Karpas-422 (cell line): ENCODE measurements around the gene RND2. TPM values are rescaled to one million over a fixed set of nuclear protein-coding genes. Genes with fewer than 3 reads are reported as not detected.
"Not testable (repeated sequence)": the region's sequence is repeated elsewhere in the genome, so short reads cannot be mapped to it uniquely, and the experiment has no call there.

Source experiments
- DNase-seq: peaks from one replicate; pipeline ENCODE4 v3.0.0-alpha.2; 2015
- H2AFZ ChIP-seq: fragments of 200-600 bp; sonication (generic); 2 replicates; pipeline ENCODE4 v1.6.1; 2014; ENCODE audit warnings: antibody characterized with exemption, low read length, mixed read lengths
- H3K27ac ChIP-seq: fragments of 200-600 bp; sonication (generic); 2 replicates; pipeline ENCODE4 v1.5.1; 2014; ENCODE audit warnings: mild to moderate bottlenecking, low read length, moderate library complexity
- H3K27me3 ChIP-seq: fragments of 200-600 bp; sonication (generic); 2 replicates; pipeline ENCODE4 v1.6.1; 2014; ENCODE audit warnings: low read length, mixed read lengths
- H3K36me3 ChIP-seq: fragments of 200-600 bp; sonication (generic); 2 replicates; pipeline ENCODE4 v1.6.1; 2014; ENCODE audit warnings: low read length, mixed read lengths; ENCODE audit not compliant: insufficient read depth
- H3K4me1 ChIP-seq: fragments of 200-600 bp; sonication (generic); 2 replicates; pipeline ENCODE4 v1.6.1; 2014; ENCODE audit warnings: mild to moderate bottlenecking, low read length, mixed read lengths
- H3K4me2 ChIP-seq: fragments of 200-600 bp; sonication (generic); 2 replicates; pipeline ENCODE4 v1.6.1; 2014; ENCODE audit warnings: low read length, low read depth, mild to moderate bottlenecking; ENCODE audit not compliant: poor library complexity, severe bottlenecking
- H3K4me3 ChIP-seq: fragments of 200-600 bp; sonication (generic); 2 replicates; pipeline ENCODE4 v1.5.1; 2014; ENCODE audit warnings: mild to moderate bottlenecking, antibody characterized with exemption, low read length, mixed read lengths
- H3K79me2 ChIP-seq: fragments of 200-600 bp; sonication (generic); 2 replicates; pipeline ENCODE4 v1.6.1; 2014; ENCODE audit warnings: mild to moderate bottlenecking, low read length, mixed read lengths
- H3K9ac ChIP-seq: fragments of 200-600 bp; sonication (generic); 2 replicates; pipeline ENCODE4 v1.6.0; 2014; ENCODE audit warnings: low read length
- H3K9me2 ChIP-seq: fragments of 200-600 bp; sonication (generic), shearing (Covaris generic); replicated peaks from 2 replicates; pipeline ENCODE4 v1.6.0; 2014; ENCODE audit warnings: mild to moderate bottlenecking, low read length, moderate library complexity; ENCODE audit not compliant: insufficient read depth
- H3K9me3 ChIP-seq: fragments of 300-700, 200-600 bp; sonication (generic); 2 replicates; pipeline ENCODE4 v1.6.1; 2014; ENCODE audit warnings: low read length, mixed read lengths
- H4K20me1 ChIP-seq: fragments of 200-600 bp; sonication (generic); 2 replicates; pipeline ENCODE4 v1.6.1; 2014; ENCODE audit warnings: mild to moderate bottlenecking, antibody characterized with exemption, low read length, low read depth; ENCODE audit not compliant: insufficient read depth
- total RNA-seq: library from RNA; depleted of rRNA; stranded (reverse); fragments of >200 nt; shearing (Covaris generic); gene quantifications from 2 replicates; pipeline ENCODE4 v1.2.3, GENCODE V29; 2014; ENCODE audit warnings: low replicate concordance

RND2 gene
- total RNA-seq, 1 experiment from 2014 or later, result 0.30 TPM

- peaks cover 25% of the 10 kb centered on the region for H3K36me3 ChIP-seq
- H3K9me2 ChIP-seq, result no peaks in the 10 kb centered on the region
- peaks cover 19% of the 10 kb centered on the region for H3K79me2 ChIP-seq
- peak within 1 kb of the TSS; percentile 87 for H3K27ac ChIP-seq
- peak; percentile 100 for DNase-seq
- peak within 1 kb of the TSS; percentile 99 for H3K9ac ChIP-seq
- H3K4me1 ChIP-seq, result peaks cover 22% of the 10 kb centered on the region
- peak within 1 kb of the TSS; percentile 40; the same call in 1 of the 2 replicates for H2AFZ ChIP-seq
- H3K9me3 ChIP-seq, result no peaks in the 10 kb centered on the region
- no peaks in the 10 kb centered on the region for H3K27me3 ChIP-seq
- peaks cover 18% of the 10 kb centered on the region for H4K20me1 ChIP-seq
- peak within 1 kb of the TSS; percentile 98 for H3K4me3 ChIP-seq
- peak within 1 kb of the TSS; percentile 90 for H3K4me2 ChIP-seq
Observed at GRCh38 chr17:42997984-42998938, 26.8 kb upstream of the RND2 start, which contains the start of gene RPL27. RPL27 (plus strand) TSS chr17:42998419; CDS start chr17:42998751, 332 bp downstream.

- peaks cover 22% of the 10 kb centered on the region for H3K4me1 ChIP-seq
- H3K9me3 ChIP-seq, result no peaks in the 10 kb centered on the region
- H3K27me3 ChIP-seq, result no peaks in the 10 kb centered on the region
- H3K79me2 ChIP-seq, result peaks cover 19% of the 10 kb centered on the region
- peak overlapping the region; percentile 99 for H3K9ac ChIP-seq
- peaks cover 24% of the 10 kb centered on the region for H3K36me3 ChIP-seq
- peak overlapping the region; percentile 90 for H3K4me2 ChIP-seq
- peaks cover 18% of the 10 kb centered on the region for H4K20me1 ChIP-seq
- H2AFZ ChIP-seq, result no peak overlapping the region
- H3K9me2 ChIP-seq, result no peaks in the 10 kb centered on the region
- no peak for DNase-seq
- peak overlapping the region; percentile 98 for H3K4me3 ChIP-seq
- peak overlapping the region; percentile 87 for H3K27ac ChIP-seq
Observed at GRCh38 chr17:42999003-42999525, 26.0 kb upstream of the RND2 start.

GRCh38 chr17:43000894-43001293 lies 24.1 kb upstream of the RND2 start:
- H2AFZ ChIP-seq, H3K4me2 ChIP-seq, H3K4me3 ChIP-seq, H3K9me2 ChIP-seq, H3K27ac ChIP-seq, H3K9me3 ChIP-seq, H3K27me3 ChIP-seq, H3K9ac ChIP-seq: not testable (repeated sequence)
- peaks cover 22% of the 10 kb centered on the region for H3K4me1 ChIP-seq
- H4K20me1 ChIP-seq, result peaks cover 18% of the 10 kb centered on the region
- H3K36me3 ChIP-seq, result peaks cover 24% of the 10 kb centered on the region
- peak; percentile 43 for DNase-seq
- peaks cover 19% of the 10 kb centered on the region for H3K79me2 ChIP-seq

DNA sequence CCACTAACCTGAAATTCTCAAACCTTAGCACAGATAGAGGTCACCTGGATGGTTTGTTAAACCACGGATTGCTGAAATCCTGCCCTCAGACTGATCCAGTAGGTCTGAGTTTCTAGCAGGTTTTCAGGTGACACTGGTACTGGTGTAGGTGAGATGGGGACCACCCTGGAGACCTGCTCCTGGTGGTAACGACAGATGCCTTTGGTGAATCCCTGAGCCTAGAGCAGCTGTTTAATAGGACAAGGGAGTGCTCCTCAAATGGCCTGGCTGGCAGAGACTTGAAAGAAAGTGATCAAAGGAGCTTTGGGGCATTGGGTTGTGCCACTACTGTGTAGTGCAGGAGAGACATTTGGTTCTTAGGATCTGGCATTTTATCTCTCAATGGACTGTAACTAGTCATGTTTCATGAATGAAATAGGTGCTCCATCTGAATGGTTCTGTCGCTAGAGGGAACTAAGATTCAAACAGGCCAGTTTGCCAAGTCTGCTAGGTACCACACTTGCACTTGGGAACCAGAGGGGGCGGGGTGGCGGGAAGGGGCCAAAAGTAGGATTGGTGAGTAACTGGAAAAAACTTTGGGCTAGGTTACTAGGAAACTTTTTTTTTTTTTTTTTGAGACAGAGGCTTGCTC lies 21.4 kb upstream of the RND2 start:
- Histone ChIP-seq H3K9ac (no peak overlapping the region), H3K36me3 (peaks cover 24% of the 10 kb centered on the region)

DNA sequence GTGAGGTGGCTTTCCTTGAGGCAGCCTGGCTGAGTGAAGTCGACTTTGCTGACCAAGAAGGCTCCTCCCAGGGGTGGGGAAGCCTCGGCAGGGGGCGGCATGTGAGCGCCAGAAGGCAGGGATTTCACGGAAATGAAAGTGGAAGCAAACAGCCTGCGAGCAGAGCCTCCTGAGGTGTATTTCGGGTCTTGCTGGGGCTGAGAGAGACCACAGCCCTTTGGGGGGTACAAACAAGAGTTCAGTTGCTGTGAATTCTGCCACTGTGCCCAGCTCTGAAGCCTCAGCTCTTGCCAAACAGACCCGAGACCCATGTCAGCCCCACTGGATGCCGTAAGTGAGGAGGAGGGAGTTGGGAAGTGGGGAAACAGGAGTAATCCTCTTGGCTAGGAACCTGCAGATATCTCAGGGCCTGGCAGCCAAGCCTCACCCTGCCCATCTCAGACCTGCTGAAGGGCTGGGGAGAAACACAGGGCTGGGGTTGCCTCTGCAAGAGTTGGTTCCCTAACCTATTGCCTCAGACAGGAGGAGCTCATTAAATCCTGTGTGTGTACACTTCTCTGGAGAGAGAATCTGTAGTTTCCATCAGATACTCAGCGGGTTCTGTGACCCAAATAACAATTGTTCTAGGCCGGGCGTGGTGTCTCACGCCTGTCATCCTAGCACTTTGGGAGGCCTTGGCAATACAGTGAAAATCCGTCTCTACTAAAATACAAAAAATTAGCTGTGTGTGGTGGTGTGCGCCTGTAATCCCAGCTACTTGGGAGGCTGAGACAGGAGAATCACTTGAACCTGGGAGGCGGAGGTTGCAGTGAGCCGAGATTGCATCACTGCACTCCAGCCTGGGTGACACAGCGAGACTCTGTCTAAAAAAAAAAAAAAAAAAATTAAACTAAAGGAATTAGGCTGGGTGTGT lies 18.1 kb upstream of the RND2 start, which contains the start of gene IFI35:
Gene IFI35 (plus strand): TSS at position 146 of the 913 bp plus-strand sequence. CDS start 164 bp downstream, at position 310.
- no peaks in the 10 kb centered on the region for H3K9me2 ChIP-seq
- DNase-seq, result peak; percentile 93
- no peak within 1 kb of the TSS; the same call in 1 of the 2 replicates for H2AFZ ChIP-seq
- H4K20me1 ChIP-seq, result no peaks in the 10 kb centered on the region
- no peaks in the 10 kb centered on the region for H3K9me3 ChIP-seq
- peak within 1 kb of the TSS; percentile 80 for H3K4me2 ChIP-seq
- peak within 1 kb of the TSS; percentile 75 for H3K27ac ChIP-seq
- H3K36me3 ChIP-seq, result peaks cover 6% of the 10 kb centered on the region; the same call in 1 of the 2 replicates
- H3K27me3 ChIP-seq, result no peaks in the 10 kb centered on the region
- peaks cover 11% of the 10 kb centered on the region for H3K4me1 ChIP-seq
- no peaks in the 10 kb centered on the region for H3K79me2 ChIP-seq
- H3K4me3 ChIP-seq, result peak within 1 kb of the TSS; percentile 74
- H3K9ac ChIP-seq, result peak within 1 kb of the TSS; percentile 84

More for the DNA sequence above, 21.4 kb upstream of the RND2 start:
- peak; percentile 61 for DNase-seq
- Histone ChIP-seq H3K79me2 (peaks cover 14% of the 10 kb centered on the region), H3K27ac (no peak overlapping the region), H3K4me1 (peaks cover 22% of the 10 kb centered on the region), H4K20me1 (peaks cover 14% of the 10 kb centered on the region), H3K9me2 (no peaks in the 10 kb centered on the region), H3K4me2 (no peak overlapping the region), H2AFZ (no peak overlapping the region), H3K27me3 (no peaks in the 10 kb centered on the region), H3K9me3 (no peaks in the 10 kb centered on the region), H3K4me3 (no peak overlapping the region)

GRCh38 chr17:43010667-43011308 lies 14.2 kb upstream of the RND2 start:
- Histone ChIP-seq H4K20me1 (no peaks in the 10 kb centered on the region), H3K4me3 (no peak overlapping the region), H2AFZ (no peak overlapping the region), H3K36me3 (no peaks in the 10 kb centered on the region), H3K9ac (no peak overlapping the region), H3K9me3 (no peaks in the 10 kb centered on the region), H3K27ac (no peak overlapping the region), H3K79me2 (no peaks in the 10 kb centered on the region), H3K9me2 (no peaks in the 10 kb centered on the region), H3K4me1 (peaks cover 11% of the 10 kb centered on the region), H3K4me2 (no peak overlapping the region), H3K27me3 (no peaks in the 10 kb centered on the region)
- DNase-seq, result no peak

DNA sequence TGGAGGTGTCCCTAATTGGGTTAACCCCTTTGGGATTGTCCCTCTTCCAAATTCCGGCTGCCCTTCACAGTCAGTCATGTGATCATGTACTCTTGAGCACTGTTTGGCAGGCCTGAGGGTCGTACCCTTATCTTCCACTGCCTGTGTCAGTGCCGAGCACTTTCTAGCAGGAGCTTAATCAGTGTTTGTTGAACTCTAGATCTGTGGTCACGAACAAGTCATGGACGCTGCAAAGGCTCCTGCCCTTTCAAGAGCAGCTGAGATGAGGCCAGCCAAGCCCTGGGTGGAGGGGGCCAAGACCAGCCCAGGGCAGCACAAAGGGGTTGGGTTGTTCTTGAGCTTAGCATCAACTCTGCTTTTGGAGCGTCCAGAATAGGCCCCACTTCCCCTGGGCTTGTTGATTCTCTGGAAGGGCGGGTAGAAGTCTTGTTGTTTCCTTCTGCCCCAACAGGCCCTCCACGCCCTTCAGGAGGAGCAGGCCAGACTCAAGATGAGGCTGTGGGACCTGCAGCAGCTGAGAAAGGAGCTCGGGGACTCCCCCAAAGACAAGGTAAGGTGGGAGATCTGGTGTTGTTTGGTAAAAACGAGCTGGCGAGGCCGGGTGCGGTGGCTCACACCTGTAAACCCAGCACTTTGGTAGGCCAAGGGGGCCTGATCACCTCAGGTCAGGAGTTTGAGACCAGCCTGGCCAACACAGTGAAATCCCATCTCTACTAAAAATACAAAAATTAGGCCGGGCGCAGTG lies 13.1 kb upstream of the RND2 start:
- Histone ChIP-seq H3K36me3 (no peaks in the 10 kb centered on the region), H2AFZ (no peak overlapping the region), H3K4me1 (peaks cover 3% of the 10 kb centered on the region), H3K9me2 (no peaks in the 10 kb centered on the region), H4K20me1 (no peaks in the 10 kb centered on the region), H3K9ac (no peak overlapping the region), H3K79me2 (no peaks in the 10 kb centered on the region), H3K4me2 (no peak overlapping the region), H3K4me3 (no peak overlapping the region), H3K27me3 (no peaks in the 10 kb centered on the region), H3K9me3 (no peaks in the 10 kb centered on the region), H3K27ac (no peak overlapping the region)
- no peak for DNase-seq
